Pancreas (tissue), 10 donors: ENCODE results near the gene NT5C3A. TPM values are rescaled to one million over a fixed set of nuclear protein-coding genes. Genes with fewer than 3 reads are reported as not detected.
"Not testable (repeated sequence)": the region's sequence is repeated elsewhere in the genome, so short reads cannot be mapped to it uniquely, and the experiment has no call there.

Experiments
- ATAC-seq, 4 donors: fragments of 200-7000 bp; cut with Tn5 transposase; one replicate each; pipeline versions ENCODE4 v1.8.0 to v1.9.1; 2020; ENCODE audit warnings: mild to moderate bottlenecking in 4 of 4, moderate library complexity in 4 of 4
- DNase-seq, 6 donors: peaks; one replicate each; pipeline ENCODE4 v3.0.0-alpha.2; 2020
- FAIRE-seq: peaks from 2 replicates; lab custom pipeline; 2012; peaks lifted over from hg19 to GRCh38; lab: Jason Lieb, UNC
- H3K27ac ChIP-seq, 4 donors: fragments of 200-600 bp; sonication (generic); 1 replicate in 3 of 4; 2 replicates in 1 of 4; pipeline versions ENCODE4 v1.5.0 to v1.8.0; 2020
- H3K27me3 ChIP-seq, 4 donors: fragments of 200-600 bp; one replicate each; pipeline ENCODE4 v1.8.0; 2021
- H3K36me3 ChIP-seq, 3 donors: fragments of 200-600 bp; sonication (generic) in 1 of 3; one replicate each; pipeline versions ENCODE4 v1.5.0 to v1.8.0; 2020 to 2021
- H3K4me1 ChIP-seq, 3 donors: fragments of 200-600 bp; one replicate each; pipeline ENCODE4 v1.8.0; 2021
- H3K4me3 ChIP-seq, 4 donors: fragments of 200-600 bp; sonication (generic) in 2 of 4; one replicate each; pipeline versions ENCODE4 v1.5.0 to v1.8.0; 2020 to 2021
- H3K9me3 ChIP-seq, 4 donors: fragments of 200-600 bp; one replicate each; pipeline ENCODE4 v1.8.0; 2021
- CTCF ChIP-seq, 4 donors: fragments of 200-600 bp; sonication (generic) in 3 of 4; IDR thresholded peaks; one replicate each; pipeline versions ENCODE4 v1.5.0 to v1.8.0; 2021; ENCODE audit warnings: antibody characterized with exemption in 4 of 4
- WGBS, 2 donors: extraction: QIAGEN DNeasy Blood & Tissue Kit; methylation state at CpG; one replicate each; pipeline ENCODE4 v1.1.7; 2013; 5-methylcytosine and 5-hydroxymethylcytosine counted together
- intact Hi-C, 3 donors: fragments of 100-400 bp; cut with DNase I; formaldehyde crosslinking; loops; one replicate each; pipeline versions ENCODE4 v1.11.1 to v1.14.2; 2022
- polyA plus RNA-seq, 2 donors: library from polyadenylated mRNA; stranded (reverse); fragments of 200-250 nt; gene quantifications; one replicate each; pipeline ENCODE4 v1.2.3, GENCODE V29; 2013
- total RNA-seq, 6 donors: library from RNA; stranded (reverse); fragmentation: NEBNext Ultra II Directional in 4 of 6; extraction: Animal tissue kit (Norgen Biotek cat#: 25700) in 4 of 6; gene quantifications; one replicate each; pipeline versions ENCODE4 v1.2.1 to v1.2.4, GENCODE V29; 2021 to 2023
- donor health status: healthy with polysubstance abuse.
- donor health status: DM: no; HTN: no; CAD: no; lungs with moderate emphysema.
- donor health status: DM: no; HTN: no; CAD: no.
- donor health status: control.
- donor health status: control.
- donor health status: Bipolar disorder and iron deficiency.
- donor health status: DM: yes; HTN: yes; CAD: no.
- donor health status: DM: no; HTN: no; CAD: no.
- donor health status: DM: no; HTN: no; CAD: no.
- donor health status: DM: yes; HTN: yes; CAD: no.

The NT5C3A gene
- total and polyA plus RNA-seq, 8 donors, result 13.8 to 30.3 (median 24.6) TPM

GRCh38 chr7:33099154-33099940 is 36.8 kb upstream of the NT5C3A start:
- Histone ChIP-seq H3K9me3 (no peaks in the 10 kb centered on the region), H3K27ac (no peak overlapping the region), H3K36me3 (peaks cover 0 to 65% (median 27%) of the 10 kb centered on the region in 3 donors), H3K4me3 (no peak overlapping the region), H3K27me3 (no peaks in the 10 kb centered on the region), H3K4me1 (no peaks in the 10 kb centered on the region)
- DNase-seq (no peak), FAIRE-seq (no peak), ATAC-seq (no peak)
- 68 to 89% methylated on average over 4 of the region's 4 CpGs for WGBS, 2 donors
- intact Hi-C loops, result no loop called here
- TF ChIP-seq CTCF (IDR thresholded peaks at IDR 0.05), result no peak

- FAIRE-seq, DNase-seq, ATAC-seq, H3K27me3 ChIP-seq, H3K4me1 ChIP-seq, H3K4me3 ChIP-seq, H3K9me3 ChIP-seq, H3K27ac ChIP-seq, intact Hi-C loops: not testable (repeated sequence)
- 80 to 85% methylated on average over 5 to 6 of the region's 6 CpGs for WGBS, 2 donors
- peaks cover 0 to 46% (median 17%) of the 10 kb centered on the region in 3 donors for H3K36me3 ChIP-seq
These were observed 32.2 kb upstream of the NT5C3A start for GRCh38 chr7:33094745-33095275.

- H3K27me3 ChIP-seq, result no peaks in the 10 kb centered on the region
- no peak for ATAC-seq
- no peak for DNase-seq
- 78 to 91% methylated on average over 4 of the region's 4 CpGs for WGBS, 2 donors
- H3K9me3 ChIP-seq, result no peaks in the 10 kb centered on the region
- no peak overlapping the region for H3K4me3 ChIP-seq
- peaks cover 0 to 37% (median 10%) of the 10 kb centered on the region in 3 donors for H3K36me3 ChIP-seq
- no peak for FAIRE-seq
- H3K4me1 ChIP-seq, result no peaks in the 10 kb centered on the region
- no peak for TF ChIP-seq CTCF (IDR thresholded peaks at IDR 0.05)
- intact Hi-C loops, result no loop called here
- no peak overlapping the region for H3K27ac ChIP-seq
These were observed 30.7 kb upstream of the NT5C3A start for GRCh38 chr7:33093266-33093665.

GRCh38 chr7:33091641-33092191 is 29.1 kb upstream of the NT5C3A start:
- WGBS, 2 donors, result 68 to 83% methylated on average over 5 of the region's 5 CpGs
- H3K36me3 ChIP-seq, result peaks cover 0 to 25% (median 10%) of the 10 kb centered on the region in 3 donors
- no peak overlapping the region for H3K27ac ChIP-seq
- no peak for TF ChIP-seq CTCF (IDR thresholded peaks at IDR 0.05)
- H3K9me3 ChIP-seq, result no peaks in the 10 kb centered on the region
- no peak overlapping the region for H3K4me3 ChIP-seq
- ATAC-seq (no peak), FAIRE-seq (no peak), DNase-seq (no peak)
- H3K4me1 ChIP-seq, result no peaks in the 10 kb centered on the region
- H3K27me3 ChIP-seq, result no peaks in the 10 kb centered on the region
- intact Hi-C loops, result no loop called here

- Histone ChIP-seq H3K4me1 (no peaks in the 10 kb centered on the region), H3K27me3 (no peaks in the 10 kb centered on the region), H3K9me3 (no peaks in the 10 kb centered on the region), H3K27ac (no peak overlapping the region), H3K36me3 (peaks cover 0 to 19% (median 6%) of the 10 kb centered on the region in 3 donors), H3K4me3 (no peak overlapping the region)
- ATAC-seq, result no peak
- TF ChIP-seq CTCF (IDR thresholded peaks at IDR 0.05), result no peak
- FAIRE-seq, result no peak
- intact Hi-C loops, result no loop called here
- 72 to 85% methylated on average over 4 of the region's 4 CpGs for WGBS, 2 donors
- no peak for DNase-seq
These were observed 28.5 kb upstream of the NT5C3A start for GRCh38 chr7:33091111-33091531.
